Uterus (tissue), 4 donors: Measurements from ENCODE around the gene BRK1. TPM values are rescaled to one million over a fixed set of nuclear protein-coding genes. Genes with fewer than 3 reads are reported as not detected.
"Not testable (repeated sequence)": the region's sequence is repeated elsewhere in the genome, so short reads cannot be mapped to it uniquely, and the experiment has no call there.

Source experiments
- DNase-seq, 2 donors: peaks; one replicate each; pipeline ENCODE4 v3.0.0-alpha.2; 2019 to 2020
- H3K27ac ChIP-seq, 2 donors: fragments of 200-600 bp; sonication (generic); 1 replicate in 1 of 2; 2 replicates in 1 of 2; pipeline ENCODE4 v1.5.1; 2016 to 2018
- H3K27me3 ChIP-seq, 2 donors: fragments of 200-600 bp; sonication (generic); one replicate each; pipeline ENCODE4 v1.5.1; 2018 to 2019; ENCODE audit warnings: control low read depth in 1 of 2
- H3K36me3 ChIP-seq, 2 donors: fragments of 200-600 bp; sonication (generic); one replicate each; pipeline ENCODE4 v1.5.1; 2019; ENCODE audit warnings: control low read depth in 1 of 2
- H3K4me1 ChIP-seq, 2 donors: fragments of 200-600 bp; sonication (generic); one replicate each; pipeline ENCODE4 v1.5.1; 2018 to 2019; ENCODE audit warnings: control low read depth in 1 of 2
- H3K4me3 ChIP-seq, 2 donors: fragments of 200-600 bp; sonication (generic); 1 replicate in 1 of 2; 2 replicates in 1 of 2; pipeline ENCODE4 v1.5.1; 2018 to 2019; ENCODE audit warnings: mild to moderate bottlenecking in 1 of 2
- H3K9me3 ChIP-seq, 2 donors: fragments of 200-600 bp; sonication (generic); one replicate each; pipeline ENCODE4 v1.5.1; 2019; ENCODE audit warnings: control low read depth in 1 of 2
- POLR2A ChIP-seq, 2 donors: fragments of 450-650 bp; IDR thresholded peaks; one replicate each; pipeline ENCODE4 v1.6.1; 2016; ENCODE audit warnings: antibody characterized with exemption in 2 of 2, mild to moderate bottlenecking in 1 of 2, moderate library complexity in 1 of 2
- intact Hi-C: fragments of 100-400 bp; cut with DNase I; formaldehyde crosslinking; loops from one replicate; pipeline ENCODE4 v1.15.1; 2023; ENCODE audit warnings: low total_unique reads
- total RNA-seq, 4 donors: library from RNA; depleted of rRNA in 3 of 4; stranded (reverse); fragments of >200 nt in 3 of 4; gene quantifications; one replicate each; pipeline versions ENCODE4 v1.1.0 to v1.2.4, GENCODE V29; 2014 to 2023
- TF ChIP-seq, protein P1 (sequence below), 4 experiments: fragments of 200-600 bp in 2 of 4; fragments of 450-650 bp in 2 of 4; sonication (generic) in 2 of 4; IDR thresholded peaks; one replicate each; pipeline ENCODE4 v1.5.1; 2016 to 2019; ENCODE audit warnings: antibody characterized with exemption in 4 of 4, mild to moderate bottlenecking in 2 of 4, moderate library complexity in 1 of 4
- donor health status: DM: yes; HTN: yes; CAD: no.

BRK1 gene
- total RNA-seq, 4 donors from 2014 or later = 89.1 to 145 (median 117) TPM

GRCh38 chr3:10160346-10160745 is 44.9 kb downstream of the BRK1 start:
- intact Hi-C loops = loop anchor here (10.0 kb wide), 1 partner anchor 54 kb away; no protein-coding TSS in a partner anchor
- no peaks in the 10 kb centered on the region for H3K36me3 ChIP-seq
- H3K4me3 ChIP-seq = no peak overlapping the region
- H3K27ac ChIP-seq = no peak overlapping the region
- H3K27me3 ChIP-seq = no peaks in the 10 kb centered on the region
- no peak for DNase-seq
- no peaks in the 10 kb centered on the region for H3K9me3 ChIP-seq
- H3K4me1 ChIP-seq = no peaks in the 10 kb centered on the region
- TF ChIP-seq, protein P1, sequence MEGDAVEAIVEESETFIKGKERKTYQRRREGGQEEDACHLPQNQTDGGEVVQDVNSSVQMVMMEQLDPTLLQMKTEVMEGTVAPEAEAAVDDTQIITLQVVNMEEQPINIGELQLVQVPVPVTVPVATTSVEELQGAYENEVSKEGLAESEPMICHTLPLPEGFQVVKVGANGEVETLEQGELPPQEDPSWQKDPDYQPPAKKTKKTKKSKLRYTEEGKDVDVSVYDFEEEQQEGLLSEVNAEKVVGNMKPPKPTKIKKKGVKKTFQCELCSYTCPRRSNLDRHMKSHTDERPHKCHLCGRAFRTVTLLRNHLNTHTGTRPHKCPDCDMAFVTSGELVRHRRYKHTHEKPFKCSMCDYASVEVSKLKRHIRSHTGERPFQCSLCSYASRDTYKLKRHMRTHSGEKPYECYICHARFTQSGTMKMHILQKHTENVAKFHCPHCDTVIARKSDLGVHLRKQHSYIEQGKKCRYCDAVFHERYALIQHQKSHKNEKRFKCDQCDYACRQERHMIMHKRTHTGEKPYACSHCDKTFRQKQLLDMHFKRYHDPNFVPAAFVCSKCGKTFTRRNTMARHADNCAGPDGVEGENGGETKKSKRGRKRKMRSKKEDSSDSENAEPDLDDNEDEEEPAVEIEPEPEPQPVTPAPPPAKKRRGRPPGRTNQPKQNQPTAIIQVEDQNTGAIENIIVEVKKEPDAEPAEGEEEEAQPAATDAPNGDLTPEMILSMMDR (IDR thresholded peaks at IDR 0.05) = no peak
- no peak for TF ChIP-seq POLR2A (IDR thresholded peaks at IDR 0.05)

- intact Hi-C loops = loop anchor here (10.0 kb wide), 1 partner anchor 54 kb away; no protein-coding TSS in a partner anchor
Observed at GRCh38 chr3:10160925-10161324, 45.5 kb downstream of the BRK1 start.

DNA sequence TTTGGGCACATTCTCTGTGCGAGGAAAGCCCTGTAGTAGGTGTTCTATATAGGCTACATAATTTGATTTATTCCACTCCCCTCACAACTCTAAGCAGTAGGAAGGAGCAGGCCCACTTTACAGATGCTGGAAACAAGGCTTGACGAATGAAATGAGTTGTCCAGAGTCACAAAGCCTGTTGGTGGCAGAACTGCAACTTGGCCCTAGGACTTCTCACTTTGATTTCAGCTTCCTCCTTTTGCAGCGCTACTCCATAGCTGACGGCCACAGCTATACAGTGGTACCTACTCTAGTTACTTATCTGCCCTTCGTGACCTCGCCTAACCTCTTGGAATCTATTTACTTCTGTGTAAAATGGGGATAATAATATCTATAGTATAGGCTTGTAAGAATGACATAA is 46.7 kb downstream of the BRK1 start:
- DNase-seq = no peak
- Histone ChIP-seq H3K9me3 (no peaks in the 10 kb centered on the region), H3K36me3 (no peaks in the 10 kb centered on the region), H3K27me3 (no peaks in the 10 kb centered on the region), H3K4me3 (no peak overlapping the region), H3K4me1 (no peaks in the 10 kb centered on the region), H3K27ac (no peak overlapping the region)
- TF ChIP-seq, protein P1 (IDR thresholded peaks at IDR 0.05) = no peak
- TF ChIP-seq POLR2A (IDR thresholded peaks at IDR 0.05) = no peak
- intact Hi-C loops = loop anchor here (10.0 kb wide), 1 partner anchor 53 kb away; no protein-coding TSS in a partner anchor

More at GRCh38 chr3:10160925-10161324, 45.5 kb downstream of the BRK1 start:
- Histone ChIP-seq H3K9me3 (no peaks in the 10 kb centered on the region), H3K36me3 (no peaks in the 10 kb centered on the region), H3K4me1 (no peaks in the 10 kb centered on the region), H3K4me3 (no peak overlapping the region), H3K27ac (no peak overlapping the region), H3K27me3 (no peaks in the 10 kb centered on the region)
- TF ChIP-seq, protein P1 (IDR thresholded peaks at IDR 0.05) = no peak
- no peak for TF ChIP-seq POLR2A (IDR thresholded peaks at IDR 0.05)
- DNase-seq = no peak

DNA sequence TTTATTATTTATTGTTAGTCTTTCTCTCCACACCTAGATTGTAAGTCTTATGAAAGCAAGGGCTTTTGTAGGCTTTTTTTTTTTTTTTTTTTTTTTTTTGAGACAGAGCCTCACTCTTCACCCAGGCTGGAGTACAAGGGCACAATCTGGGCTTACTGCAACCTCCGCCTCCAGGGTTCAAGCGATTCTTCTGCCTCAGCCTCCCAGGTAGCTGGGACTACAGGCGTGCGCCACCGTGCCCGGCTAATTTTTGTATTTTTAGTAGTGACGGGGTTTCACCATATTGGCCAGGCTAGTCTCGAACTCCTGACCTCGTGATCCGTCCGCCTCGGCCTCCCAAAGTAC is 48.7 kb downstream of the BRK1 start:
- not testable (repeated sequence) for H3K36me3 ChIP-seq, DNase-seq, H3K27me3 ChIP-seq, H3K9me3 ChIP-seq, H3K4me1 ChIP-seq
- intact Hi-C loops = loop anchor here (10.0 kb wide), 1 partner anchor 51 kb away; no protein-coding TSS in a partner anchor
- Histone ChIP-seq H3K27ac (peak overlapping the region in 1 of 2 donors; percentile 64), H3K4me3 (peak overlapping the region in 1 of 2 donors; percentile 80)

GRCh38 chr3:10164546-10165393 is 49.3 kb downstream of the BRK1 start, which contains the start of gene IRAK2:
IRAK2 (plus strand) TSS chr3:10164919; CDS start chr3:10164955, 36 bp downstream.
- Histone ChIP-seq H3K4me1 (no peaks in the 10 kb centered on the region), H3K27ac (peak within 1 kb of the TSS; percentile 64 to 77), H3K36me3 (no peaks in the 10 kb centered on the region), H3K4me3 (peak within 1 kb of the TSS; percentile 56 to 80), H3K9me3 (no peaks in the 10 kb centered on the region), H3K27me3 (no peaks in the 10 kb centered on the region)
- TF ChIP-seq, protein P1 (IDR thresholded peaks at IDR 0.05) = peak; percentile 74 to 100 (median 82)
- TF ChIP-seq POLR2A (IDR thresholded peaks at IDR 0.05) = peak; percentile 43 to 64
- peak; percentile 71 to 73 for DNase-seq
- intact Hi-C loops = loop anchor here (10.0 kb wide), 1 partner anchor 50 kb away; no protein-coding TSS in a partner anchor
